Parathyroid adenoma (tissue), 2 donors: ENCODE measurements around the gene MAP3K1.

Source experiments
- H2AFZ ChIP-seq: fragments of 300-600 bp; sonication (generic); one replicate; pipeline ENCODE4 v1.7.0; 2017; ENCODE audit warnings: antibody characterized with exemption, mild to moderate bottlenecking
- H3K27ac ChIP-seq: fragments of 300-600 bp; sonication (generic); one replicate; pipeline ENCODE4 v1.7.0; 2017
- H3K27me3 ChIP-seq: fragments of 300-600 bp; sonication (generic); one replicate; pipeline ENCODE4 v1.7.0; 2017; ENCODE audit warnings: low read length; ENCODE audit not compliant: control insufficient read depth, insufficient read depth
- H3K36me3 ChIP-seq: fragments of 300-600 bp; sonication (generic); one replicate; pipeline ENCODE4 v1.7.0; 2017; ENCODE audit warnings: low read length; ENCODE audit not compliant: control insufficient read depth, insufficient read depth
- H3K4me1 ChIP-seq: fragments of 300-600 bp; sonication (generic); one replicate; pipeline ENCODE4 v1.7.0; 2017; ENCODE audit warnings: control low read depth
- H3K4me2 ChIP-seq: fragments of 300-600 bp; sonication (generic); one replicate; pipeline ENCODE4 v1.7.0; 2017; ENCODE audit warnings: low read length
- H3K4me3 ChIP-seq: fragments of 300-600 bp; sonication (generic); one replicate; pipeline ENCODE4 v1.7.0; 2017; ENCODE audit warnings: low read depth, low read length
- H3K79me2 ChIP-seq: fragments of 300-600 bp; sonication (generic); one replicate; pipeline ENCODE4 v1.7.0; 2017; ENCODE audit warnings: control low read depth
- H3K9ac ChIP-seq: fragments of 300-600 bp; sonication (generic); one replicate; pipeline ENCODE4 v1.7.0; 2017; ENCODE audit warnings: mild to moderate bottlenecking
- H3K9me3 ChIP-seq: fragments of 300-600 bp; sonication (generic); one replicate; pipeline ENCODE4 v1.7.0; 2017; ENCODE audit warnings: low read length; ENCODE audit not compliant: control insufficient read depth
- CTCF ChIP-seq: fragments of 300-600 bp; sonication (generic); IDR thresholded peaks from one replicate; pipeline ENCODE4 v1.7.0; 2017; ENCODE audit warnings: antibody characterized with exemption, mild to moderate bottlenecking
- donor health status: primary hyperparathyroidism.

MAP3K1 gene

GRCh38 chr5:56803894-56804293 lies 11.5 kb upstream of the MAP3K1 start:
- no peak overlapping the region for H3K4me3 ChIP-seq
- no peaks in the 10 kb centered on the region for H3K27me3 ChIP-seq
- H2AFZ ChIP-seq: no peak overlapping the region
- H3K4me2 ChIP-seq: no peak overlapping the region
- no peaks in the 10 kb centered on the region for H3K79me2 ChIP-seq
- TF ChIP-seq CTCF: no peak
- H3K9ac ChIP-seq: no peak overlapping the region
- H3K27ac ChIP-seq: no peak overlapping the region
- no peaks in the 10 kb centered on the region for H3K9me3 ChIP-seq
- no peaks in the 10 kb centered on the region for H3K4me1 ChIP-seq
- H3K36me3 ChIP-seq: no peaks in the 10 kb centered on the region

GRCh38 chr5:56807679-56808078 lies 7.7 kb upstream of the MAP3K1 start:
- no peak overlapping the region for H3K4me2 ChIP-seq
- H3K4me3 ChIP-seq: no peak overlapping the region
- H3K27me3 ChIP-seq: no peaks in the 10 kb centered on the region
- no peaks in the 10 kb centered on the region for H3K79me2 ChIP-seq
- H3K4me1 ChIP-seq: no peaks in the 10 kb centered on the region
- H3K36me3 ChIP-seq: no peaks in the 10 kb centered on the region
- H3K27ac ChIP-seq: no peak overlapping the region
- no peaks in the 10 kb centered on the region for H3K9me3 ChIP-seq
- TF ChIP-seq CTCF: no peak
- H3K9ac ChIP-seq: no peak overlapping the region
- no peak overlapping the region for H2AFZ ChIP-seq

GRCh38 chr5:56808211-56808610 lies 7.1 kb upstream of the MAP3K1 start:
- H3K4me3 ChIP-seq: no peak overlapping the region

GRCh38 chr5:56810826-56811225 lies 4.5 kb upstream of the MAP3K1 start:
- Histone ChIP-seq H3K27ac (no peak overlapping the region), H3K4me1 (no peaks in the 10 kb centered on the region), H3K4me2 (no peak overlapping the region), H2AFZ (no peak overlapping the region), H3K36me3 (no peaks in the 10 kb centered on the region), H3K9ac (no peak overlapping the region), H3K4me3 (no peak overlapping the region), H3K9me3 (no peaks in the 10 kb centered on the region), H3K27me3 (no peaks in the 10 kb centered on the region), H3K79me2 (no peaks in the 10 kb centered on the region)
- TF ChIP-seq CTCF: no peak

More at GRCh38 chr5:56808211-56808610, 7.1 kb upstream of the MAP3K1 start:
- no peaks in the 10 kb centered on the region for H3K36me3 ChIP-seq
- no peaks in the 10 kb centered on the region for H3K27me3 ChIP-seq
- H2AFZ ChIP-seq: no peak overlapping the region
- no peak for TF ChIP-seq CTCF
- H3K4me1 ChIP-seq: no peaks in the 10 kb centered on the region
- H3K9me3 ChIP-seq: no peaks in the 10 kb centered on the region
- H3K4me2 ChIP-seq: no peak overlapping the region
- no peak overlapping the region for H3K9ac ChIP-seq
- H3K79me2 ChIP-seq: no peaks in the 10 kb centered on the region
- H3K27ac ChIP-seq: no peak overlapping the region

- H3K4me3 ChIP-seq: no peak overlapping the region
- H3K4me1 ChIP-seq: no peaks in the 10 kb centered on the region
- no peaks in the 10 kb centered on the region for H3K27me3 ChIP-seq
- H3K9ac ChIP-seq: no peak overlapping the region
- no peak overlapping the region for H3K4me2 ChIP-seq
- no peak overlapping the region for H2AFZ ChIP-seq
- no peaks in the 10 kb centered on the region for H3K9me3 ChIP-seq
- no peak overlapping the region for H3K27ac ChIP-seq
- TF ChIP-seq CTCF: no peak
- H3K79me2 ChIP-seq: no peaks in the 10 kb centered on the region
- H3K36me3 ChIP-seq: no peaks in the 10 kb centered on the region
Measured at GRCh38 chr5:56812110-56812509, 3.2 kb upstream of the MAP3K1 start.
